Measurements from ENCODE around the gene B4GALNT4.
"Not testable (repeated sequence)": the region's sequence is repeated elsewhere in the genome, so short reads cannot be mapped to it uniquely, and the experiment has no call there.

Gene B4GALNT4

GRCh38 chr11:381501-382072, 12.3 kb downstream of the B4GALNT4 start:
- no peak for FAIRE-seq
- no peak for TF ChIP-seq POLR2AphosphoS5 (IDR thresholded peaks at IDR 0.05; ENCODE audit: low read depth, low read length)
- no peak for TF ChIP-seq TAF1 (IDR thresholded peaks at IDR 0.05; ENCODE audit: borderline replicate concordance, low read depth, low read length)
- TF ChIP-seq POLR2A (IDR thresholded peaks at IDR 0.05; ENCODE audit: low read depth, low read length) = no peak
- DNase-seq (ENCODE audit: insufficient read length) = no peak

GRCh38 chr11:382081-382629, 12.9 kb downstream of the B4GALNT4 start:
- TF ChIP-seq POLR2AphosphoS5 (IDR thresholded peaks at IDR 0.05; ENCODE audit: low read depth, low read length) (no peak), POLR2A (IDR thresholded peaks at IDR 0.05; ENCODE audit: low read depth, low read length) (no peak), TAF1 (IDR thresholded peaks at IDR 0.05; ENCODE audit: borderline replicate concordance, low read depth, low read length) (no peak)
- FAIRE-seq (no peak), DNase-seq (ENCODE audit: insufficient read length) (no peak)

GRCh38 chr11:383431-383830, 14.1 kb downstream of the B4GALNT4 start:
- no peak for FAIRE-seq
- TF ChIP-seq TAF1 (IDR thresholded peaks at IDR 0.05; ENCODE audit: borderline replicate concordance, low read depth, low read length) = no peak
- no peak for TF ChIP-seq POLR2AphosphoS5 (IDR thresholded peaks at IDR 0.05; ENCODE audit: low read depth, low read length)
- TF ChIP-seq POLR2A (IDR thresholded peaks at IDR 0.05; ENCODE audit: low read depth, low read length) = no peak

GRCh38 chr11:384511-384910, 15.2 kb downstream of the B4GALNT4 start:
- DNase-seq (ENCODE audit: insufficient read length) (no peak), FAIRE-seq (no peak)
- TF ChIP-seq POLR2A (IDR thresholded peaks at IDR 0.05; ENCODE audit: low read depth, low read length) = no peak

More at GRCh38 chr11:383431-383830, 14.1 kb downstream of the B4GALNT4 start:
- no peak for DNase-seq (ENCODE audit: insufficient read length)

GRCh38 chr11:385594-386351, 16.5 kb downstream of the B4GALNT4 start:
- FAIRE-seq (no peak), DNase-seq (ENCODE audit: insufficient read length) (no peak)
- no peak for TF ChIP-seq POLR2AphosphoS5 (IDR thresholded peaks at IDR 0.05; ENCODE audit: low read depth, low read length)
- no peak for TF ChIP-seq TAF1 (IDR thresholded peaks at IDR 0.05; ENCODE audit: borderline replicate concordance, low read depth, low read length)
- TF ChIP-seq POLR2A (IDR thresholded peaks at IDR 0.05; ENCODE audit: low read depth, low read length) = no peak

GRCh38 chr11:386483-386882, 17.2 kb downstream of the B4GALNT4 start:
- TF ChIP-seq TAF1 (IDR thresholded peaks at IDR 0.05; ENCODE audit: borderline replicate concordance, low read depth, low read length) = no peak
- no peak for TF ChIP-seq POLR2AphosphoS5 (IDR thresholded peaks at IDR 0.05; ENCODE audit: low read depth, low read length)
- TF ChIP-seq POLR2A (IDR thresholded peaks at IDR 0.05; ENCODE audit: low read depth, low read length) = no peak
- no peak for FAIRE-seq

GRCh38 chr11:387193-387793, 18.0 kb downstream of the B4GALNT4 start:
- FAIRE-seq (no peak), DNase-seq (ENCODE audit: insufficient read length) (no peak)
- TF ChIP-seq POLR2AphosphoS5 (IDR thresholded peaks at IDR 0.05; ENCODE audit: low read depth, low read length) (no peak), TAF1 (IDR thresholded peaks at IDR 0.05; ENCODE audit: borderline replicate concordance, low read depth, low read length) (no peak), POLR2A (IDR thresholded peaks at IDR 0.05; ENCODE audit: low read depth, low read length) (no peak)

More at GRCh38 chr11:386483-386882, 17.2 kb downstream of the B4GALNT4 start:
- DNase-seq (ENCODE audit: insufficient read length) = no peak

GRCh38 chr11:389369-389768, 20.1 kb downstream of the B4GALNT4 start:
- not testable (repeated sequence) for DNase-seq (ENCODE audit: insufficient read length); FAIRE-seq

GRCh38 chr11:390175-390574, 20.9 kb downstream of the B4GALNT4 start:
- TF ChIP-seq TAF1 (IDR thresholded peaks at IDR 0.05; ENCODE audit: borderline replicate concordance, low read depth, low read length) = no peak
- TF ChIP-seq POLR2AphosphoS5 (IDR thresholded peaks at IDR 0.05; ENCODE audit: low read depth, low read length) = no peak
- no peak for TF ChIP-seq POLR2A (IDR thresholded peaks at IDR 0.05; ENCODE audit: low read depth, low read length)
- FAIRE-seq (no peak), DNase-seq (ENCODE audit: insufficient read length) (no peak)

GRCh38 chr11:391117-392017, 22.1 kb downstream of the B4GALNT4 start:
- TF ChIP-seq TAF1 (IDR thresholded peaks at IDR 0.05; ENCODE audit: borderline replicate concordance, low read depth, low read length) = no peak
- no peak for TF ChIP-seq POLR2A (IDR thresholded peaks at IDR 0.05; ENCODE audit: low read depth, low read length)
- TF ChIP-seq POLR2AphosphoS5 (IDR thresholded peaks at IDR 0.05; ENCODE audit: low read depth, low read length) = no peak
- FAIRE-seq = no peak
- DNase-seq (ENCODE audit: insufficient read length) = no peak

- no peak for DNase-seq (ENCODE audit: insufficient read length)
- TF ChIP-seq POLR2AphosphoS5 (IDR thresholded peaks at IDR 0.05; ENCODE audit: low read depth, low read length) = no peak
- TF ChIP-seq TAF1 (IDR thresholded peaks at IDR 0.05; ENCODE audit: borderline replicate concordance, low read depth, low read length) = no peak
- no peak for TF ChIP-seq POLR2A (IDR thresholded peaks at IDR 0.05; ENCODE audit: low read depth, low read length)
- no peak for FAIRE-seq
Measured at GRCh38 chr11:392102-392777, 22.9 kb downstream of the B4GALNT4 start.
